ENCODE data around the gene SFTA2. TPM values are rescaled to one million over a fixed set of nuclear protein-coding genes. Genes with fewer than 3 reads are reported as not detected.

SFTA2 gene
- total RNA-seq, 4 donors from 2014 or later, result not detected

- Histone ChIP-seq H3K27me3 (no peaks in the 10 kb centered on the region), H3K36me3 (peaks cover 63% of the 10 kb centered on the region), H3K9me3 (no peaks in the 10 kb centered on the region), H3K4me3 (no peak overlapping the region), H3K27ac (peak overlapping the region; percentile 34), H3K4me1 (peaks cover 56% of the 10 kb centered on the region)
- TF ChIP-seq POLR2A (IDR thresholded peaks at IDR 0.05) (no peak), POLR2AphosphoS5 (IDR thresholded peaks at IDR 0.05) (no peak), EP300 (IDR thresholded peaks at IDR 0.05) (no peak), CTCF (IDR thresholded peaks at IDR 0.05) (no peak)
- WGBS, result 66% methylated on average over 14 of the region's 14 CpGs
- DNase-seq (ENCODE audit: low spot score in 2 of 2), result no peak
These were observed 41.9 kb downstream of the SFTA2 start for GRCh38 chr6:30889921-30890645.

GRCh38 chr6:30889496-30889885 is 42.5 kb downstream of the SFTA2 start:
- Histone ChIP-seq H3K4me1 (peaks cover 60% of the 10 kb centered on the region), H3K27me3 (no peaks in the 10 kb centered on the region), H3K9me3 (no peaks in the 10 kb centered on the region), H3K4me3 (no peak overlapping the region), H3K27ac (peak overlapping the region; percentile 0), H3K36me3 (peaks cover 57% of the 10 kb centered on the region)
- TF ChIP-seq POLR2A (IDR thresholded peaks at IDR 0.05), result no peak
- no peak for TF ChIP-seq EP300 (IDR thresholded peaks at IDR 0.05)
- no peak for TF ChIP-seq POLR2AphosphoS5 (IDR thresholded peaks at IDR 0.05)
- no peak for TF ChIP-seq CTCF (IDR thresholded peaks at IDR 0.05)
- no peak for DNase-seq (ENCODE audit: low spot score in 2 of 2)
- WGBS, result 62% methylated on average over 4 of the region's 4 CpGs

GRCh38 chr6:30888816-30889495 is 43.0 kb downstream of the SFTA2 start:
- peaks cover 60% of the 10 kb centered on the region for H3K4me1 ChIP-seq
- no peak for DNase-seq (ENCODE audit: low spot score in 2 of 2)
- 89% methylated on average over 3 of the region's 18 CpGs for WGBS
- TF ChIP-seq POLR2A (IDR thresholded peaks at IDR 0.05) (no peak), EP300 (IDR thresholded peaks at IDR 0.05) (no peak), CTCF (IDR thresholded peaks at IDR 0.05) (no peak)
- peaks cover 52% of the 10 kb centered on the region for H3K36me3 ChIP-seq
- no peaks in the 10 kb centered on the region for H3K27me3 ChIP-seq
- no peak overlapping the region for H3K27ac ChIP-seq
- no peak overlapping the region for H3K4me3 ChIP-seq
- H3K9me3 ChIP-seq, result no peaks in the 10 kb centered on the region

- H3K4me3 ChIP-seq, result no peak overlapping the region
- peaks cover 68% of the 10 kb centered on the region for H3K4me1 ChIP-seq
- peak overlapping the region; percentile 5 for H3K27ac ChIP-seq
These were observed 43.8 kb downstream of the SFTA2 start for GRCh38 chr6:30887901-30888815.

More at GRCh38 chr6:30887901-30888815, 43.8 kb downstream of the SFTA2 start:
- Histone ChIP-seq H3K27me3 (no peaks in the 10 kb centered on the region), H3K36me3 (peaks cover 44% of the 10 kb centered on the region), H3K9me3 (no peaks in the 10 kb centered on the region)
- TF ChIP-seq CTCF (IDR thresholded peaks at IDR 0.05), result no peak
- no peak for TF ChIP-seq POLR2A (IDR thresholded peaks at IDR 0.05)
- TF ChIP-seq EP300 (IDR thresholded peaks at IDR 0.05), result no peak
- no peak for TF ChIP-seq POLR2AphosphoS5 (IDR thresholded peaks at IDR 0.05)
- no peak for DNase-seq (ENCODE audit: low spot score in 2 of 2)
- 43% methylated on average over 6 of the region's 6 CpGs for WGBS
